ENCODE results near the gene NR2E3.

Gene NR2E3

GRCh38 chr15:71781965-71782265, 28.4 kb upstream of the NR2E3 start:
- no peak overlapping the region for H3K4me3 ChIP-seq (ENCODE audit: low read depth, low read length)
- TF ChIP-seq, protein P1, sequence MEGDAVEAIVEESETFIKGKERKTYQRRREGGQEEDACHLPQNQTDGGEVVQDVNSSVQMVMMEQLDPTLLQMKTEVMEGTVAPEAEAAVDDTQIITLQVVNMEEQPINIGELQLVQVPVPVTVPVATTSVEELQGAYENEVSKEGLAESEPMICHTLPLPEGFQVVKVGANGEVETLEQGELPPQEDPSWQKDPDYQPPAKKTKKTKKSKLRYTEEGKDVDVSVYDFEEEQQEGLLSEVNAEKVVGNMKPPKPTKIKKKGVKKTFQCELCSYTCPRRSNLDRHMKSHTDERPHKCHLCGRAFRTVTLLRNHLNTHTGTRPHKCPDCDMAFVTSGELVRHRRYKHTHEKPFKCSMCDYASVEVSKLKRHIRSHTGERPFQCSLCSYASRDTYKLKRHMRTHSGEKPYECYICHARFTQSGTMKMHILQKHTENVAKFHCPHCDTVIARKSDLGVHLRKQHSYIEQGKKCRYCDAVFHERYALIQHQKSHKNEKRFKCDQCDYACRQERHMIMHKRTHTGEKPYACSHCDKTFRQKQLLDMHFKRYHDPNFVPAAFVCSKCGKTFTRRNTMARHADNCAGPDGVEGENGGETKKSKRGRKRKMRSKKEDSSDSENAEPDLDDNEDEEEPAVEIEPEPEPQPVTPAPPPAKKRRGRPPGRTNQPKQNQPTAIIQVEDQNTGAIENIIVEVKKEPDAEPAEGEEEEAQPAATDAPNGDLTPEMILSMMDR (IDR thresholded peaks at IDR 0.05; ENCODE audit: low read depth, low read length, missing control alignments), result no peak
- in situ Hi-C loops (cut with HindIII; ENCODE audit: low sequenced_read_pairs), result no loop called here
- DNase-seq (ENCODE audit: low read depth), result no peak

DNA sequence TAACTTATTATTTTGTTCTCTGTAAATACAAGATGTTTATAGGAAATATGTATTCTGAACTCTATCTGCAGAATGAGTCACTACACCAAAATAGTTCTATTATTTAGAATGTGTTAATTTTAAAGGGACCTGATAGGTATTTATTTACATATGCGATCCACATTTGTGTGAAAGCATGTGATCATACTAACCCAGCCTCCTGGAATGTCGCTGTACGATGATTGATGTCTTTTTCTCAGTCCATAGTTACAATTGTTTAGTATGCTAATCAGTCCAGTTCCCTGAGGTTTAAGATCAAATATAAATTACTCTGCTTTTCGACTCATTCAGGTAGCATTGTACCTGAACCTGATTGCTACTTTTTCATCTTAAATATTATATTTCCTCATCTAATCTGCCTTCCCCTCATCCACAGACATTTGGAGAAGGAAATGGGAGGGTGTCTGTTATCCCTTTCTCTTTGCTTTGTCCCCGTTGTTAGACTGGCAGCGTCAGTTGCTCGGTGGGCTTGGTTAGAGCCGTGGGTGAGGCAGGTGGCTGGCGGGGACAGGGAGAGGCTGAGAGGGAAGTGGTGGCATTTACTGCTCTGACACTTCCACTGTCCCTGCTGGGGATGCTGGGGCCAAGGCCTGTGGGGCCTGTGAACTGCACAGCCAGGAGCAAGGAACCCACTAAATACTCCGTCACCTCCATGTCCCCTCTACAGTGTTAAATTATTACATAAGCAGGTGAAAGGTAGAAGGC, 27.8 kb upstream of the NR2E3 start:
- in situ Hi-C loops (cut with HindIII; ENCODE audit: low sequenced_read_pairs), result no loop called here
- DNase-seq (ENCODE audit: low read depth), result no peak
- no peak overlapping the region for H3K4me3 ChIP-seq (ENCODE audit: low read depth, low read length)
- TF ChIP-seq, protein P1 (IDR thresholded peaks at IDR 0.05; ENCODE audit: low read depth, low read length, missing control alignments), result no peak

GRCh38 chr15:71784719-71785118, 25.6 kb upstream of the NR2E3 start:
- H3K4me3 ChIP-seq (ENCODE audit: low read depth, low read length), result no peak overlapping the region
- in situ Hi-C loops (cut with HindIII; ENCODE audit: low sequenced_read_pairs), result no loop called here
- TF ChIP-seq, protein P1 (IDR thresholded peaks at IDR 0.05; ENCODE audit: low read depth, low read length, missing control alignments), result peak; percentile 31
- no peak for DNase-seq (ENCODE audit: low read depth)

DNA sequence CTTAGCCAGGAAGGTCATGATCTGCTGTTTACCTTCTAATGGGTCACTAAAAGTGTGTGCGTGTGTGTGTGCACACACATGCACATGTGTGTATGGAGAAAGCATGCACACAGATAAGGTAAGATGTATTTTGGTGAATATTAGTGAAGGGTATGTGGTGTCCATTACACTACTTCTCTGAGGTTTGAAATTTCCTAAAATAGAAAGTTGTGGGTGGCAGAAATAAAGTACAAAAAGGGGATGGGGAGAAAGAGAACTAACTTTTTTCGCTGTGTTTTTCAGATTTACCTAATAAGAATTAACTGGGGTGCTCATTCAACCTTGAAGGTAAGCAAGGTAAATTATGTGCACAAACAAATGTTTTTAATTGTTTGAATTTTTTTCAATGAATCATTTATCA, 24.4 kb upstream of the NR2E3 start:
- no peak overlapping the region for H3K4me3 ChIP-seq (ENCODE audit: low read depth, low read length)
- TF ChIP-seq, protein P1 (IDR thresholded peaks at IDR 0.05; ENCODE audit: low read depth, low read length, missing control alignments), result no peak
- DNase-seq (ENCODE audit: low read depth), result no peak
- in situ Hi-C loops (cut with HindIII; ENCODE audit: low sequenced_read_pairs), result no loop called here

DNA sequence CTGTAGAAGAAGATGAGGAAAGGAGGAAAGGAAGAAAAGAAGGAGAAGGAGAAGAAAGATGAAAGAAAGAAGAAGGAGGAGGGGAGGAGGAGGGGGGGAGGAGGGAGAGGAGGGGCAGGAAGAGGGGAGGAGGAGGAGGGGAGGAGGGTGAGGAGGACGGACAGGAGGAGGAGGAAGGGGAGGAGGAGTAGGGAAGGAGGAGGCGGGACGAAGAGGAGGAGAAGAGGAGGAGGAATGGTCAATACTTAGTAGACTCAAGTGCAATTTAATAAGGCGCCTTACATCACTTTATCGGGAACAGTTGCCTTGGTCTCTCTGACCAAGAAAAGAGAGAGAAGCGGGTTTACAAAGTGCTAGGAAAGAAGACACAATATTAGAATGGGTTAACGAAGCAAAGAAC, 23.7 kb upstream of the NR2E3 start:
- no peak overlapping the region for H3K4me3 ChIP-seq (ENCODE audit: low read depth, low read length)
- DNase-seq (ENCODE audit: low read depth), result no peak
- TF ChIP-seq, protein P1 (IDR thresholded peaks at IDR 0.05; ENCODE audit: low read depth, low read length, missing control alignments), result no peak
- in situ Hi-C loops (cut with HindIII; ENCODE audit: low sequenced_read_pairs), result no loop called here

GRCh38 chr15:71788646-71789579, 21.4 kb upstream of the NR2E3 start:
- no peak for DNase-seq (ENCODE audit: low read depth)
- H3K4me3 ChIP-seq (ENCODE audit: low read depth, low read length), result no peak overlapping the region
- TF ChIP-seq, protein P1 (IDR thresholded peaks at IDR 0.05; ENCODE audit: low read depth, low read length, missing control alignments), result no peak
- in situ Hi-C loops (cut with HindIII; ENCODE audit: low sequenced_read_pairs), result no loop called here

All from astrocyte of the cerebellum (primary cell).